ENCODE data around the gene CWC15.
"Not testable (repeated sequence)": the region's sequence is repeated elsewhere in the genome, so short reads cannot be mapped to it uniquely, and the experiment has no call there.

CWC15 gene

DNA sequence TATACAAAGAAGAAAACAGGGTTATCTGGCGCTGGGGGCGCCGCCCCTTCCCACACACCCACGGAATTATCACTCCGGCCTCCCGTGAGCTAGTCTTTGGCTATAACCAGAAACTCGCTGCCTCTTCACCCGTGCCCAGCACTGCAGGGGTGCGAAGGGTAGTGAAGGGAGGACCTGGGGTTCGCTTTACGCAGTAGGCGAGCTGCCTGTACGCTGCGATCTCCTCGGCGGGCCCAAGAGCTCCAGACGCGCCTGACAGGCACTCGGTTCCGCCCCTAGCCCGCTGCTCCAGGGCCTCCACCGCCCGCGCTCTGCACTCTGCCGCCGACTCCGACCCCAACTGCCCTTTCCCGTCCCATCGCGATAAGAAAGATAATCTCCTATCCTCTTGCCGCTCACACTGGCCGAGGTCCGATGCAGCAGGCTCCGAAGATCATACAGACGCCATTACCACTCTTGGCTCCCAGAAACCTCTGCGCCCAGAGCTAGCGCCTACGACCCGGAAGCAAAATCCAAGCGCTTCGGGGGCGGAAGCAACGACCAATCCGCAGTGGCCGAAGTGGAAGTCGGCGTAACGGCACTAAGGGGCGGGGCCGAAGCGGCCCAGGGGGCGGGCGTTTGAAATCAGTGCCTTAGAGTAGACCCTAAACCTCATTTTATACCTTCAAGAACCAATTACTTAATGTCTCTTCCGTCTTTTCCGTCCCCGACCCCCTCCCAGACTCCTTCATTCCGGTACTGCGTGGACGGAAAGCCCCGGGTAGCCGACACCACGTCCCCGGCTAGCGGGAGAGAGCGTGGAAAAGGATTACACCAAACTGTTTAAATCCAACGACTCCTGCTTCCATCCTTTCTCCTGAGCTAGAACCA, at the start of gene CWC15, which contains the start of gene KDM4D:
CWC15 (minus strand) TSS at position 458 of the 870 bp plus-strand sequence. CDS start 1,371 bp downstream, outside the sequence.
KDM4D (plus strand) TSS at position 611 of the 870 bp plus-strand sequence. CDS start 23,664 bp downstream, outside the sequence.
- Mint-ChIP-seq H3K9me3 (no peaks in the 10 kb centered on the region), H3K4me3 (peak within 1 kb of the TSS; percentile 97), H3K4me1 (ENCODE audit: low read depth) (peaks cover 12% of the 10 kb centered on the region), H3K36me3 (ENCODE audit: low read depth) (peaks cover 44% of the 10 kb centered on the region), H3K27me3 (peaks cover 7% of the 10 kb centered on the region), H3K27ac (peak within 1 kb of the TSS; percentile 97)
- intact Hi-C loops (cut with micrococcal nuclease), result loop anchor here (2.0 to 10.0 kb wide), 6 partner anchors 95 to 1311 kb away; partner anchors contain the start of genes ANKRD49, CEP295, FAM76B and MRE11

DNA sequence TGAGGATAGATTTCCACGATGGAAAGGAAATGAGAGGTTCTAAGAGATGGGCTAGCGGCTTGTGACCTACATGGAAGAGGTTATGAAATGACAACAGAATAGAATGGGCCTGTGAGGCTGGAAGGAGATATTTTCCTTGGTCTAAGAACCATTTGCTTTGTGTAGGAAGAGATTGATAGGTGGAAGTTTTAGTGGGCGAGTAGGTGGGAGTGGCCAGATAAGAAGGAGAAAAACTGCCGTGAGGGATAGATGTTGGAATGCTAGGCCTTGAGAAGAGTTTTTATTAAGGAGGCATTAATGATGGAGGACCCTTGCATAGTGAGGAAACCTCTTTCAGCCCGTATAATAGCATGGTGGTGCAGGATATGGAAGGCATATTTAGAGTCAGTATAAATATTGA, 48.1 kb upstream of the CWC15 start:
- H3K4me3 Mint-ChIP-seq; H3K36me3 Mint-ChIP-seq (ENCODE audit: low read depth); H3K4me1 Mint-ChIP-seq (ENCODE audit: low read depth); intact Hi-C loops (cut with micrococcal nuclease); H3K27me3 Mint-ChIP-seq; H3K27ac Mint-ChIP-seq; H3K9me3 Mint-ChIP-seq: not testable (repeated sequence)

DNA sequence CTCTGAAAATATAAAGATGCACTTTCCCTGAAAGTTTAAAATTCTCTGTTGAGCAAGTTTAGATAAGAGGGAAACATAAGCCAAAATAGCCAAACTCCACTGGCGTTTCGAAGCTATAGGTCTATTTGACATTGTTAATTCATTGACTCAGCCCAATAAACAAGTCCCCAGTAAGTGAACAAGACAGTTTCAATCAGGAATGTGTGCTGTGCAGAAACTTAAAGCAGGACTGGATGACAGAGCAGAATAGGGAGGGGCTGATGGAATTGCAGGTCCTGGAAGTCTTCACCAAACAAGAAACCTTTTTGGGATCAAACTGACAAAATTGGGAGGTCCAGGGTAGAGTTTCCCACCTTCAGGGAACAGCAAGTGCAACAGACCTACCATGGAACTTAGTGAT, 42.8 kb upstream of the CWC15 start:
- H3K4me1 Mint-ChIP-seq (ENCODE audit: low read depth), result no peaks in the 10 kb centered on the region
- intact Hi-C loops (cut with micrococcal nuclease), result no loop called here
- no peak overlapping the region for H3K27ac Mint-ChIP-seq
- no peaks in the 10 kb centered on the region for H3K9me3 Mint-ChIP-seq
- no peak overlapping the region for H3K4me3 Mint-ChIP-seq
- H3K36me3 Mint-ChIP-seq (ENCODE audit: low read depth), result no peaks in the 10 kb centered on the region
- H3K27me3 Mint-ChIP-seq, result peaks cover 5% of the 10 kb centered on the region

DNA sequence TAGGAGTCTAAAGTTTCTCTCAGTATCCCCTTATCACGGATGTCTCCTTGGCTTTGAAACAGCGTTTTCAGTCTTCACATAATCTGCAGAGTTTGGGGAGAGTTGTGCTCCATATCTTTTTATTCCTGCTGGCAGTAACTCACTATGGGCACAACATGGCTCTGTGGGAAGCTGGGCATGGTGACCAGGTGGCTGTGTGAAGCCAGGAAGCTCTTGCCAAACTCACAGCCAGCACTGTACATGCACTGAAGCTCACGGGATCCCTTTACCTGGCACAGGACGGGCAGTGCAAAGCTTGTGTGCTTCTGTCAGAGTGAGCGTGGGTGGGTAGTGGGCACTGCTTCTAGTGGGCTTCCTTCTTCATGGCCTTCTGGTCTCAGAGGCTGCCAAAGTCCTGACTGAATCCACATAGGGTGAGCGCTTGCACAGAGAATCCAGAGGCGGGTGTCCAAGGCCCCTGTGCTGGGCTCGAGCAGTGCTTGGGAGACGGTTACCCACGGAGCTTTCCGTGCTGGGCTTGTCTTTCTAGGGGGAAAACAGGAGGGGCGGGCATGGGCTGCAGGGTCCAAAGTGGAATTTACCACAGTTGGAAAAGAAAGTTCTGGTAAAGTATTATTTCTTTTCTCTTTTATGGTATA, 40.9 kb upstream of the CWC15 start:
- intact Hi-C loops (cut with micrococcal nuclease), result no loop called here
- Mint-ChIP-seq H3K27ac (no peak overlapping the region), H3K27me3 (peaks cover 5% of the 10 kb centered on the region), H3K4me1 (ENCODE audit: low read depth) (no peaks in the 10 kb centered on the region), H3K36me3 (ENCODE audit: low read depth) (no peaks in the 10 kb centered on the region), H3K9me3 (no peaks in the 10 kb centered on the region), H3K4me3 (no peak overlapping the region)

DNA sequence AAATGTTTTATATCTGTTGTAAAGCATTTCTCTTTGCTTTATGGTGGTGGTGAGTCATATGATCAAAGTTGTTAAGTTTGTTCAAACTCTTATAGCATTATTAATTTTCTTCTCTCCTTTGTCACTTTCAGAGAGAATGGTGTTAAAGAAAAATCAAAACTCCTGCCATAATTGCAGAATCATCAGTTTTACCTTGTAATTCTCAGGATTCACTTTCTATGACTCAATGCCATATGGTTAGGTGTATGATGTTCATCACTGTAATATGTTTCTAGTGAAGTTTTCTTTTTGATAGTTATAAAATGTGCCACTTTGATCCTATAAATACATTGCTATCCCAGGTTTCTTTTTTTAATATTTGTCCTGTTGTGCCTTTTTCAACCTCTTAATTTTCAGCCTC, 38.0 kb upstream of the CWC15 start:
- H3K4me1 Mint-ChIP-seq (ENCODE audit: low read depth), result no peaks in the 10 kb centered on the region
- intact Hi-C loops (cut with micrococcal nuclease), result no loop called here

DNA sequence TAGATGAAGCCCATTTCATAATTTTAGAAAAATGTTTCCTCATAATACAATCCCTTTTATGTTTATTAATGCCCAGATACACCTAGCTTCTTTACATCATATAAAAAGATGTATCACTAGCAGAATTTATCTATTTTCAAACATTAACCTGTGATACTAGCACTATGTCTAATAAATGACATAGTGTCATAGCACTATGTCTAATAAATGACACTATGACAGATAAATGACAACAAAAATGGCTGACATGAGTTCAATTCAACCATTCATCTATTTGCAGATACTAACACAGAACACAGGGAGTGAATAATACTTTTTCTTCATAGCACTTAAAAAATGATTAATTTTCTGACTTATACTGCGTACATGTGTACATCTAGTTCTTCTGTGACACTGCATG, 32.3 kb upstream of the CWC15 start:
- H3K9me3 Mint-ChIP-seq, result no peaks in the 10 kb centered on the region
- H3K4me1 Mint-ChIP-seq (ENCODE audit: low read depth), result no peaks in the 10 kb centered on the region
- H3K27me3 Mint-ChIP-seq, result peaks cover 5% of the 10 kb centered on the region
- no peak overlapping the region for H3K27ac Mint-ChIP-seq
- intact Hi-C loops (cut with micrococcal nuclease), result no loop called here
- H3K4me3 Mint-ChIP-seq, result no peak overlapping the region
- H3K36me3 Mint-ChIP-seq (ENCODE audit: low read depth), result no peaks in the 10 kb centered on the region

More for the DNA sequence above, 38.0 kb upstream of the CWC15 start:
- Mint-ChIP-seq H3K9me3 (no peaks in the 10 kb centered on the region), H3K27me3 (peaks cover 7% of the 10 kb centered on the region), H3K27ac (no peak overlapping the region), H3K36me3 (ENCODE audit: low read depth) (no peaks in the 10 kb centered on the region), H3K4me3 (no peak overlapping the region)

DNA sequence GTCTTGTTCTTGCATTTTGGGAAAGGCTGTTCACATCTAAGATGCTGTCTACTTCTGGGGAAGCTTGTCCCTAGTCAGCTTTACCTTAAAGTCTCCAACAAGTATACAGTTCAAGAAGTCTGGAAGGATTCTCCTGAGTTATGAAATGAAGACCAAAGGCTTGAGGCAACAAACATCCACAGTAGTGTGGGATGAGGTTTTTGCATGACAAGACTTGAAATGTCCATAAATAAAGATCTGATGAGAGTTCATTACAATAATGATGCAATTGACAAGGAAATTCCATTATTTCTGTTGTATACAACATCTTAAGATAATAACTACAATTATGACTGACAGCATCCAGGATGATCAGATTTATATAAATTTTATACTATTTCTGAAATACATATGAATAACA, 30.4 kb upstream of the CWC15 start:
- no peaks in the 10 kb centered on the region for H3K36me3 Mint-ChIP-seq (ENCODE audit: low read depth)
- no peak overlapping the region for H3K27ac Mint-ChIP-seq
- H3K4me3 Mint-ChIP-seq, result no peak overlapping the region
- H3K4me1 Mint-ChIP-seq (ENCODE audit: low read depth), result no peaks in the 10 kb centered on the region
- intact Hi-C loops (cut with micrococcal nuclease), result no loop called here
- peaks cover 5% of the 10 kb centered on the region for H3K27me3 Mint-ChIP-seq
- H3K9me3 Mint-ChIP-seq, result peaks cover 9% of the 10 kb centered on the region

DNA sequence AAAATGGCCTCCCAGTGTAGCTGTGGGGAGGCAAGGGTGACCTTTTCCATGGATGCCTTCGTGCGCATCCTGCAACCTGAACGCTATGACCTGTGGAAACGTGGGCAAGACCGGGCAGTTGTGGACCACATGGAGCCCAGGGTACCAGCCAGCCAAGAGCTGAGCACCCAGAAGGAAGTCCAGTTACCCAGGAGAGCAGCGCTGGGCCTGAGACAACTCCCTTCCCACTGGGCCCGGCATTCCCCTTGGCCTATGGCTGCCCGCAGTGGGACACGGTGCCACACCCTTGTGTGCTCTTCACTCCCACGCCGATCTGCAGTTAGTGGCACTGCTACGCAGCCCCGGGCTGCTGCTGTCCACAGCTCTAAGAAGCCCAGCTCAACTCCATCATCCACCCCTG, 24.9 kb upstream of the CWC15 start:
- Mint-ChIP-seq H3K4me1 (ENCODE audit: low read depth) (no peaks in the 10 kb centered on the region), H3K36me3 (ENCODE audit: low read depth) (no peaks in the 10 kb centered on the region), H3K27ac (no peak overlapping the region), H3K9me3 (peaks cover 9% of the 10 kb centered on the region), H3K27me3 (no peaks in the 10 kb centered on the region), H3K4me3 (no peak overlapping the region)
- intact Hi-C loops (cut with micrococcal nuclease), result no loop called here

DNA sequence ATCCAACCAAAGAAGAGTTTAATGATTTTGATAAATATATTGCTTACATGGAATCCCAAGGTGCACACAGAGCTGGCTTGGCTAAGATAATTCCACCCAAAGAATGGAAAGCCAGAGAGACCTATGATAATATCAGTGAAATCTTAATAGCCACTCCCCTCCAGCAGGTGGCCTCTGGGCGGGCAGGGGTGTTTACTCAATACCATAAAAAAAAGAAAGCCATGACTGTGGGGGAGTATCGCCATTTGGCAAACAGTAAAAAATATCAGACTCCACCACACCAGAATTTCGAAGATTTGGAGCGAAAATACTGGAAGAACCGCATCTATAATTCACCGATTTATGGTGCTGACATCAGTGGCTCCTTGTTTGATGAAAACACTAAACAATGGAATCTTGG, 24.1 kb upstream of the CWC15 start:
- H3K4me3 Mint-ChIP-seq, result no peak overlapping the region
- intact Hi-C loops (cut with micrococcal nuclease), result no loop called here
- no peaks in the 10 kb centered on the region for H3K27me3 Mint-ChIP-seq
- no peaks in the 10 kb centered on the region for H3K4me1 Mint-ChIP-seq (ENCODE audit: low read depth)
- H3K27ac Mint-ChIP-seq, result no peak overlapping the region
- H3K36me3 Mint-ChIP-seq (ENCODE audit: low read depth), result no peaks in the 10 kb centered on the region
- H3K9me3 Mint-ChIP-seq, result peaks cover 9% of the 10 kb centered on the region

DNA sequence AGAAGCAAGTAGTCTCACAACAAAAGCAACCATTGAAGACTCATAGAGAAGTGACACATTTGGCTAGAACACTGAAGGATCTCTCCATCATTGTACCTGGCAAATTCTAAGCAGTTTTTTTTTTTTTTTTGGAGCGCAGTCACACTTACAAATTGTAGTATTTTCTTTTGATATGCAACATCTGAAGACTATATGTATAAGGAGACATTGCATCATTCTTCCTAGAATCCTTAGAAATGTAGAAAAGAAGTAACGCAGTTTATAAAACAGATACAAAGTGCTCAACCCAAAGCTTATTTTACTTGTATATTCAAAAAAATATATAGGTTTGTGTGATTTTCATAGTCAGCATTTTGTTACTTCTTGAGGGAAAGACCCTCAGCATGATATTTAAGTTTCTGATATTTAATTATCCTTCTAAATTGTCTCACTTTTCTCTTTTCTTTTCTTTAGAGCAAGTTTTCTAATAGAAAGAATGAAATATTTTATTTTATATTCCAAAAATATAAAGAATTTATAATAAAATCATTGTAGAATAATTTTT, 20.1 kb upstream of the CWC15 start:
- Mint-ChIP-seq H3K4me3 (no peak overlapping the region), H3K27ac (no peak overlapping the region), H3K4me1 (ENCODE audit: low read depth) (no peaks in the 10 kb centered on the region), H3K27me3 (peaks cover 12% of the 10 kb centered on the region), H3K9me3 (no peaks in the 10 kb centered on the region), H3K36me3 (ENCODE audit: low read depth) (no peaks in the 10 kb centered on the region)
- intact Hi-C loops (cut with micrococcal nuclease), result no loop called here

DNA sequence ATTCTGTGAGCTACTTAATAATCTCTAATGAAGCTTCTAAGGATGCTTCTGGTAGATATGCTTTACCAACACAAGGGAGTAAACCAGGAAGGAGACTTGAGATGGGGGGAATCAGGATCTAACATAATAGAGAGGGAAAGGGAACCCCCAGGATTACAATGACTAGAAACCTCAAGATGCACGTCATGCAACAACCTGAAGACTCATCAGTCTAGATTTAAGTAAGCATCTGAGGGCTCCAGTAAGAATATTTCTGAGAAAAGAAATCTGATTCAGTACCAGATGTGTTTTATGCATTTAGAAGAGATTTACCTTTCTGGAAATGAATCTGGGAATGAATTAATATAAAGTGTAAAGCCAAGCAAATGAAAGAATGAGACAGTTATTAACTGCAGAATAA, 15.4 kb upstream of the CWC15 start:
- no peaks in the 10 kb centered on the region for H3K9me3 Mint-ChIP-seq
- no peak overlapping the region for H3K4me3 Mint-ChIP-seq
- H3K27me3 Mint-ChIP-seq, result peaks cover 15% of the 10 kb centered on the region
- H3K4me1 Mint-ChIP-seq (ENCODE audit: low read depth), result no peaks in the 10 kb centered on the region
- no peaks in the 10 kb centered on the region for H3K36me3 Mint-ChIP-seq (ENCODE audit: low read depth)
- intact Hi-C loops (cut with micrococcal nuclease), result no loop called here
- no peak overlapping the region for H3K27ac Mint-ChIP-seq

DNA sequence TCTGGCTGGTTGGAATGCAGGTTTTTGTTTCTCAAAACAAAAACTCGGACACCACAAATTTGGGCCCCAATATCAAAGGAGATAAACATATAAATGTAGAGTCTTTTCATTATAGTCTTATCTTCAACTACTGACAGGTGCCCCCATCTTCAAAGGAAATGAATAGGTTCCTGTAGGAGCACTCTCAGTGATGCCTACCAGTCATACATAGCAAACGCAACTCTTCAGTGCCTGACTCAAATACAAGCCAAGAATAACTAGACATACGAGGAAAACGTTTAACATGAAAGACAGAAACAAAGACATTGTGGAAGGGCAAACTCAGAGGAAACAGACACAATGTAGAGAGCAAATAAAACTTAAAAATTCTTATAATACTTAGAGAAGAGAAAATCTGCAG, 14.0 kb upstream of the CWC15 start:
- intact Hi-C loops (cut with micrococcal nuclease), result no loop called here
- Mint-ChIP-seq H3K4me3 (no peak overlapping the region), H3K4me1 (ENCODE audit: low read depth) (no peaks in the 10 kb centered on the region), H3K9me3 (no peaks in the 10 kb centered on the region), H3K36me3 (ENCODE audit: low read depth) (no peaks in the 10 kb centered on the region), H3K27ac (no peak overlapping the region), H3K27me3 (peaks cover 15% of the 10 kb centered on the region)

DNA sequence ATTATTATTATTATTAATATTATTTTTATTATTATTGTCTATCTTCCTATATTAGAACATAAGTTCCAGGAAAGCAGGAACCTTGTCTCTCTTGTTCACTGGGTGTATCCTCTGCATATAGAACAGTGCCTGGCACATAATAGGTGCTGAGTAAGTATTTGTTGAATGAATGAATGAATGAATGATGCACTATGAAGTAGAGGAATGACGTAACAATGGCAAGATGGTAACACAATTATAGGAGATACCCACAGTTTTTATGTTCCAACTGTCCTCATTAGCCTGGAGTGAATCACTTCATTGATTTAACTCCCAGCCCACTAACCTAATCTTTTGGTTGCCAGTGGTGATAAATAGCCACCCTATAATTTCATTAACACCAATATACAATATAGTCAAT, 2.2 kb upstream of the CWC15 start:
- Mint-ChIP-seq H3K9me3 (no peaks in the 10 kb centered on the region), H3K27ac (no peak overlapping the region), H3K27me3 (peaks cover 7% of the 10 kb centered on the region), H3K36me3 (ENCODE audit: low read depth) (peaks cover 21% of the 10 kb centered on the region), H3K4me3 (no peak overlapping the region), H3K4me1 (ENCODE audit: low read depth) (peaks cover 5% of the 10 kb centered on the region)
- intact Hi-C loops (cut with micrococcal nuclease), result loop anchor here (10.0 kb wide), 1 partner anchor 481 kb away; the partner anchor contains the start of genes ANKRD49 and MRE11

DNA sequence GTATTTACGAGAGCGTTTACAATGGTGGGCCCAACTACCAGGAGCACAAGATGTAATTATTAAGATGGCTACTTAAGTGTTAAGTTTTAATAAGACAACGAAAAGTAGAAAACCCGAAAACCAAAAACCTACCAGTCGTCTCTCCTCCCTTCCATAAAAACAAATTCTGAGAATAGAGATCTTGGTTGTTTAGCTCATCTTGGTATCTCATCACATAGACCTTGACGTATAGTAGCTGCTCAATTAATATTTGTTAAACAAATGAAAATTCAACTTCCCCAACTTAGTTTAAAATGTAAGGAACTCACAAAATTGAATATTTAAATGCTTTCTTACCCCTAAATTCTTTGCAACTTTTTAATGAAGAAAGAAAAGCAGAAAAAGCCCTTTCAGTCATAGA, 822 bp upstream of the CWC15 start:
- H3K4me1 Mint-ChIP-seq (ENCODE audit: low read depth), result peaks cover 6% of the 10 kb centered on the region

More for the DNA sequence above, 822 bp upstream of the CWC15 start:
- peak overlapping the region; percentile 97 for H3K4me3 Mint-ChIP-seq
- peak overlapping the region; percentile 97 for H3K27ac Mint-ChIP-seq
- H3K36me3 Mint-ChIP-seq (ENCODE audit: low read depth), result peaks cover 35% of the 10 kb centered on the region
- H3K27me3 Mint-ChIP-seq, result peaks cover 7% of the 10 kb centered on the region
- intact Hi-C loops (cut with micrococcal nuclease), result loop anchor here (5.0 to 10.0 kb wide), 5 partner anchors 178 to 1312 kb away; partner anchors contain the start of genes ANKRD49, CEP295, FAM76B and MRE11
- H3K9me3 Mint-ChIP-seq, result no peaks in the 10 kb centered on the region
